Gastroesophageal sphincter (tissue), 3 donors: ENCODE measurements around the gene NAPG.

Experiments used
- EP300 ChIP-seq: sonication (generic); formaldehyde crosslinking; IDR thresholded peaks from one replicate; pipeline ENCODE4 v1.6.1; 2017; ENCODE audit warnings: antibody characterized with exemption, mild to moderate bottlenecking
- POLR2A ChIP-seq, 2 donors: fragments of 450-650 bp; IDR thresholded peaks; one replicate each; pipeline ENCODE4 v1.6.1; 2017; ENCODE audit warnings: antibody characterized with exemption in 2 of 2, mild to moderate bottlenecking in 2 of 2, moderate library complexity in 1 of 2
- TF ChIP-seq, protein P1 (sequence below), 4 experiments: fragments of 200-600 bp in 2 of 4; fragments of 450-650 bp in 2 of 4; sonication (generic) in 1 of 4; IDR thresholded peaks; one replicate each; pipeline ENCODE4 v1.5.1; 2017 to 2019; ENCODE audit warnings: antibody characterized with exemption in 4 of 4, mild to moderate bottlenecking in 2 of 4, moderate library complexity in 2 of 4

DNA sequence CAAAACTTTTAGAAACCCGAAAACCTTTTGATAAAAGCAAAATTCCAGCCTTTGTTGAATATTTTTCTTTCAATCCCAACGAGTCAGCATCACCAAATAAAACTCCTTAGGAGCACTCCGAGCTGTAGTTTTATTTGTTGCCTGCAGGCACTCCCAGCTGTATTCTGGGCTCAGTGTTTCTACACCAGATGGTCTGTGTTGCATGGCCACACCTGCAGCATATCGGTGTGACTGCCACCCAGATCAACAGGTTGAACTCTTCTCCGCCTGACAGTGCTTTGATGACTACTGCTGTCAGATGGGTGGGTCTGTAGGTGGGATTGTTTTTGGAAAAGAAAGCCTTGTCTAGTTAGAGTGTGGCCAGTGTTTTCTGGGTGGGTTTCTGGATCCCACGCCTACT, 38.7 kb upstream of the NAPG start:
- TF ChIP-seq, protein P1, sequence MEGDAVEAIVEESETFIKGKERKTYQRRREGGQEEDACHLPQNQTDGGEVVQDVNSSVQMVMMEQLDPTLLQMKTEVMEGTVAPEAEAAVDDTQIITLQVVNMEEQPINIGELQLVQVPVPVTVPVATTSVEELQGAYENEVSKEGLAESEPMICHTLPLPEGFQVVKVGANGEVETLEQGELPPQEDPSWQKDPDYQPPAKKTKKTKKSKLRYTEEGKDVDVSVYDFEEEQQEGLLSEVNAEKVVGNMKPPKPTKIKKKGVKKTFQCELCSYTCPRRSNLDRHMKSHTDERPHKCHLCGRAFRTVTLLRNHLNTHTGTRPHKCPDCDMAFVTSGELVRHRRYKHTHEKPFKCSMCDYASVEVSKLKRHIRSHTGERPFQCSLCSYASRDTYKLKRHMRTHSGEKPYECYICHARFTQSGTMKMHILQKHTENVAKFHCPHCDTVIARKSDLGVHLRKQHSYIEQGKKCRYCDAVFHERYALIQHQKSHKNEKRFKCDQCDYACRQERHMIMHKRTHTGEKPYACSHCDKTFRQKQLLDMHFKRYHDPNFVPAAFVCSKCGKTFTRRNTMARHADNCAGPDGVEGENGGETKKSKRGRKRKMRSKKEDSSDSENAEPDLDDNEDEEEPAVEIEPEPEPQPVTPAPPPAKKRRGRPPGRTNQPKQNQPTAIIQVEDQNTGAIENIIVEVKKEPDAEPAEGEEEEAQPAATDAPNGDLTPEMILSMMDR (IDR thresholded peaks at IDR 0.05), result no peak
- TF ChIP-seq POLR2A (IDR thresholded peaks at IDR 0.05) (no peak), EP300 (no peak)
